ACC112 (cell line): ENCODE measurements around the gene CEP152.
A peak's percentile ranks its signal among the peaks of the same experiment; 100 is the strongest.

Source experiments
- H2AFZ ChIP-seq: fragments of 200-600 bp; sonication (generic); one replicate; pipeline ENCODE4 v1.6.0; 2017; ENCODE audit warnings: antibody characterized with exemption, low read length; ENCODE audit not compliant: unreplicated experiment
- H3K27ac ChIP-seq: fragments of 200-600 bp; sonication (generic); 2 replicates; pipeline ENCODE4 v1.5.1; 2014; ENCODE audit warnings: low read depth, mild to moderate bottlenecking, antibody characterized with exemption, low read length, moderate library complexity
- H3K27me3 ChIP-seq: fragments of 200-600 bp; sonication (generic); 2 replicates; pipeline ENCODE4 v1.6.1; 2014; ENCODE audit warnings: mild to moderate bottlenecking, antibody characterized with exemption, low read length, moderate library complexity, mixed read lengths; ENCODE audit not compliant: insufficient read depth
- H3K36me3 ChIP-seq: fragments of 200-600 bp; sonication (generic); 2 replicates; pipeline ENCODE4 v1.6.1; 2016; ENCODE audit warnings: mild to moderate bottlenecking, antibody characterized with exemption, low read length, moderate library complexity, mixed read lengths; ENCODE audit not compliant: insufficient read depth
- H3K4me1 ChIP-seq: fragments of 200-600 bp; sonication (generic); one replicate; pipeline ENCODE4 v1.6.1; 2016; ENCODE audit warnings: low read length, mixed read lengths; ENCODE audit not compliant: insufficient read depth, unreplicated experiment, control insufficient read depth
- H3K4me3 ChIP-seq: fragments of 200-600 bp; sonication (generic); 2 replicates; pipeline ENCODE4 v1.5.1; 2014; ENCODE audit warnings: mild to moderate bottlenecking, low read depth, low read length
- H3K79me2 ChIP-seq: fragments of 200-600 bp; sonication (generic); one replicate; pipeline ENCODE4 v1.6.0; 2016; ENCODE audit warnings: low read length; ENCODE audit not compliant: control insufficient read depth, unreplicated experiment, insufficient read depth

The CEP152 gene

DNA sequence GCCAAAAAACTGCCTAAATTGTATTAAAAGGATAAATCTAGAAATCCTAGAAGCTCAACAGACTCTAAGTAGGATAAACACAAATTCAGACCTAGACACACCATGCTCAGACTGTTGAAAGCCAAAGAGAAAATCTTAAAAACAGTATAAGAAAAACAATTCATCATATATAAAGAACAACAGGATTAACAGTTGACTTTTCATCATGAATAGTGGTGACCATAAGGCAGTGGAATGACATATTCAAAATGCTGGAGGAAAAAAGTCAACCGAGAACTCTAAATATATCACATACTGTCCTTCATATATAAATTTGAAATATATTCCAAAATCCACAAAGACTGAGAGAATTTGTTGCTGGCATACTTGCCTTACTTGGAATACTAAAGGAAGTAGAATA is 77.3 kb downstream of the CEP152 start:
- no peak overlapping the region for H3K27ac ChIP-seq
- H3K36me3 ChIP-seq, result peaks cover 42% of the 10 kb centered on the region
- H3K4me3 ChIP-seq, result no peak overlapping the region
- H3K4me1 ChIP-seq, result no peaks in the 10 kb centered on the region
- H3K79me2 ChIP-seq, result no peaks in the 10 kb centered on the region
- H2AFZ ChIP-seq, result no peak overlapping the region
- H3K27me3 ChIP-seq, result no peaks in the 10 kb centered on the region

DNA sequence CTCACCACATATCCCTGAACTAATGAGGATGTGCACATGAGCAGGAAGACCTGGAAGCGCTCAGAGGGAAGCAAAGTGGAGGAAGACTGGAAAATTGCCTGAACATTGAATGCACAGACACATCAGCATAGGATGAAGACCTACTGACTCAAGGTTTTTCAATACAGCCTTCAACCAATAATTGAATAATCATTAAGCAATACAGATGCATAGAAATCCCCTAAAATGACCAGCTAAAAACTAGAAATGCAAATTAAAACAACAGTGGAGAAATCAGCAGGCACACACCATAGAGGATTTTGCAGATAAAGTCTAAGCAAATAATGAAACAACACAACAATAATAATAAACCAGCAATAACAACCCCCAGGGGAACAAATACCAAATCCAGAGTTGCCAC is 80.4 kb downstream of the CEP152 start:
- Histone ChIP-seq H3K36me3 (peaks cover 16% of the 10 kb centered on the region), H3K4me1 (no peaks in the 10 kb centered on the region), H3K4me3 (no peak overlapping the region), H2AFZ (no peak overlapping the region), H3K27ac (no peak overlapping the region), H3K27me3 (no peaks in the 10 kb centered on the region), H3K79me2 (no peaks in the 10 kb centered on the region)

DNA sequence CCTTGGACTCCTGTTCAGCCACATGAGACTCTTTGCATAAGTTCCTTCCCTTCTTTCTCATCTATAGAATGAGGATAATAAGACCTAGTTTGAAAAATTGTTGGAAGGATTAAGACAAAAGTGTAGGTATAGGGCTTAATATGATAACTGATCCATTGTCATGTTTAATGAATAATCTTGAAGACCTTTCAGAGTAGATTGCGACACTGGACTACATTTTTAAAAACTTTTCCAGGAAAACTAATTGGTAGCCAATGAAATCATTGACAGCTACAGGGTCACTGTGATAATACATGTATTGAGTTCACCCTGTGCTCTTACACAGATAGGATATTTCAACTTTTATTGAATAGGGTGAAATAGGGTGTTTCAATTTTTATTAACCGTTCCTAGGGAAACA is 86.9 kb downstream of the CEP152 start:
- Histone ChIP-seq H3K4me3 (no peak overlapping the region), H3K36me3 (no peaks in the 10 kb centered on the region; the same call in 1 of the 2 replicates), H3K4me1 (peaks cover 31% of the 10 kb centered on the region), H2AFZ (no peak overlapping the region), H3K79me2 (no peaks in the 10 kb centered on the region), H3K27ac (no peak overlapping the region), H3K27me3 (no peaks in the 10 kb centered on the region)

DNA sequence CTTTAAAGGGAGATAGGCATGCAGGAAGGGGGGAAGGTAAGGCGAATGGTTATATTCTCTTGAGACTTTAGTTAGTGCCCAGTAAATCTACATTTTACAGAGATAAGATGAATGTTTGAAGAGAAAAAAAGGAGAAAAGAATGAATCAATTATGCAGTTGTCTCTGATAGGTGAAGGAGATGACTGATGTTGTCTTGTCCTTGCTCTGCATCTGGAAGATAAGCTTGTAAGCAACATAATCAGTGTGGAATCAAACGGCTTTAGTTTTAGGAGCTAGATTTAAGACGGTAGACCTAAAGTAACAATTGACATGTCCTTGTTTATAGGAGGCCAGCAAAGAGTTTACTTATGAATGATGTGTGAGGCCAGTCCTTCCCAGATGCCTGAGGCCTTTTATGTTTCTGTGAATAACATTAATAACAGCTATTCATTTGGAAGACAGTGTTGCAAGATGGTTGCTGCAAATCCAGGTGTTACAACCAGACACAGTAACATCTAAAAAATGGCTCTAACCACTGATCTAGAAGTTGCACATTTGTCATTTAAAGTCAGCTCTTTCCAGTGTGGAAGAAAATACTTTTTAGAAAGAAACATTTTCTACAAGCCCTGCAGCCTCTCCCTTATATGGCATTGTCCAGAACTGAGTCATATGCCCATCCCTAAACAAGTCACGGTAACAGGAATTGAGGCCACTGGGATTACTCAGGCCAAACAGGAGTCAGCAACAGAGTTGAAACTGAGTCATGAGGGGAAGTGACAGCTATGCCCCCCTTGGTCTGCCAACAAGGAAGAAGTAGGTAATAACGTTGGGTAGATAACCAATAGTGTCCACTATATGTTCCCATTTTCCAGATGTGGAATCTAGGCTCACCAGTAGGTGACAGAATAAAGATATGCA is 87.9 kb downstream of the CEP152 start:
- H2AFZ ChIP-seq, result no peak overlapping the region

DNA sequence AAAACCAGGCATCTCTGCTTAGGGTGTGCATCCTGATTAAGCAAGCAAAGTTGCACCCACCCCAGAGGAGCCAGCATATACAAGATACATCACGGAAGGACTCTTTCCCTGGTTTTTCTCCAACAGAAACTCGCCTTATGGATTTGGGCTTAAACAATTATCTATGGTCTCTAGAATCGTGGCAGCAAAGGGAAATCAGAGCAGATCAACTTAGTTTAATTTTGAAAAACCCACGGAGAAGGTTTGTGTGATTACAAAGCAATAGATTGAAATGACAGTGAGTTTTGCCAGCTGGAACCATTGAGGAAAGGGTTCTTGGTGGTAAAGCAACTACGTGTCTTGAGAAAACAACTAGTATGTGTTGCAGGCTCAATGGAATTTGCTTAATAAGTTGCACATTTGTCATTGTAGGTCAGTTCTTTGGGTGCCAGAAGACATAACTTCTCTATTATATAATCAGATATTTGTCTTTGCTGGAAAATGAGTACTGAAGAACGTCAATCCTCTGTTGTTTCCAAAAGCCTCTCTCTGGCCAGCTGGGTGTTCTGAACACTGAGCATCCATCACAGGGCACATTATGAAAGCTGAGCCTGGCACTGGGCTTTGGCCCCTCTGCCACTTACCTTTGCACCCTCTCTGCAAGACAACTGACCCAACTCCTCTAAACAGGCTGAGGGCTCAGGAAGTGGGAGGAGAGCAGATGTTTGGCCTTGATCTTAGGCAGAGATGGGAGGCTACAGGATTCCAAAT is 89.6 kb downstream of the CEP152 start:
- Histone ChIP-seq H3K4me3 (no peak overlapping the region), H2AFZ (no peak overlapping the region), H3K27ac (no peak overlapping the region), H3K27me3 (no peaks in the 10 kb centered on the region), H3K4me1 (peaks cover 42% of the 10 kb centered on the region), H3K36me3 (peaks cover 6% of the 10 kb centered on the region), H3K79me2 (no peaks in the 10 kb centered on the region)

More for the DNA sequence above, 87.9 kb downstream of the CEP152 start:
- Histone ChIP-seq H3K27me3 (no peaks in the 10 kb centered on the region), H3K27ac (peak overlapping the region; percentile 49), H3K79me2 (no peaks in the 10 kb centered on the region), H3K36me3 (no peaks in the 10 kb centered on the region), H3K4me3 (no peak overlapping the region), H3K4me1 (peaks cover 41% of the 10 kb centered on the region)

DNA sequence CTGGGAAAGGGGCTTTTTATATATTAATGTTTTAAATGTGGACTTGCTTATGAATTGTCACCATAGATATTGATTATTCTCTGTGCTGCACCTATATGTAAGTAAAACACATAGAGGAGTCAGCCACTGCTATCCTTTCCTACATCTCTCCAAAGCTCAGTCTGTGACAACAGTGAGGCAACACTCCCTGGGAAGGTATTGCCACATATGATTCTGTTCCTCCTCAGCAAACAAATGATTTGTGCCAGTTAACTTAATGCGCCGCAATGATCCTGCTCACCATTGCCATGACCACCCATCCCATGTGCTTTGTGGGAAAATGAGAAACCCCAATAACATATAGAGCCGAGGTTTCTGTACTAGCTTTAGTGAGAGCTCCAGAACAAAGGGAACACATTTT is 90.2 kb downstream of the CEP152 start:
- Histone ChIP-seq H3K4me3 (no peak overlapping the region), H3K4me1 (peaks cover 42% of the 10 kb centered on the region), H3K36me3 (peaks cover 9% of the 10 kb centered on the region)

DNA sequence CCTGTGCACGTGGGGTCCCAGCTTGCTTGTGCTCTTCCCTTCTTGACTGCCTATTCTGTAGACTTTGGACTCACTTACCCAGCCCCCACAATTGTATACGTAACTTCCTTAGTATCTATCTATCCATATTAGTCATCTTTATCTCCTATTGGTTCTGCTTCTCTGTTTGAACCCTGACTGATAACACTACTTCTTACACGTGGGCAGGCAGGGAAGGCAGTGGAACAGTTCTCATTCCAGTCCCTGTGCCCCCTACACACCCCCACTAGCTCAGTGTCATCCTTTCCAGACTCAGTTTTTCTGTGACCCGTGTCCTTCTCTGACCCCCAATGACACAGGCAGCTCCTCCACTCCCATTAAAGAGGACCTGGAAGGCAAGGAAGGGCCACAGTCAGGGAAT is 91.2 kb downstream of the CEP152 start:
- no peak overlapping the region for H3K27ac ChIP-seq
- H3K27me3 ChIP-seq, result no peaks in the 10 kb centered on the region
- peaks cover 9% of the 10 kb centered on the region for H3K36me3 ChIP-seq
- H3K79me2 ChIP-seq, result no peaks in the 10 kb centered on the region
- H3K4me3 ChIP-seq, result no peak overlapping the region
- H2AFZ ChIP-seq, result no peak overlapping the region
- H3K4me1 ChIP-seq, result peaks cover 42% of the 10 kb centered on the region

More for the DNA sequence above, 90.2 kb downstream of the CEP152 start:
- H3K79me2 ChIP-seq, result no peaks in the 10 kb centered on the region
- no peak overlapping the region for H2AFZ ChIP-seq
- H3K27me3 ChIP-seq, result no peaks in the 10 kb centered on the region
- no peak overlapping the region for H3K27ac ChIP-seq

DNA sequence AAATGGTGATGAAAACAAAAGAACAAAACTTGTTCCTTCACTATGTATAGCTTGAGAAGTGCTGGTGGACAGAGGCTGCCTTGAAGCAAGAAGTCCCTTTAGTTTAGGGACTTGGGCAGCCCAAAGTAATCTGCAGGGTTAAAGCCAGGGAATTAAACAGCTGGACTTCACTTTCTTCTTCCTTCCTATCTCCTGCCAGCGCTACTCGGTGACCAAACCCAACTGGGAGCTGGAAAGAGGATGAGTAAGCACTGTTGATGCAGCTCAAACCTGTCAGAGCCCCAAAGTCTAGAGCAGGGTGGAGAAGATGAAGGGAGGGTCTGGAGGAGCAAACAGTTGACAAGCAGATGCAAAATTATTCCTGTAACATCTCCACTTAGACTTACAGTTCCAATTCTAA is 92.2 kb downstream of the CEP152 start:
- Histone ChIP-seq H3K36me3 (peaks cover 9% of the 10 kb centered on the region), H3K79me2 (no peaks in the 10 kb centered on the region), H2AFZ (peak overlapping the region; percentile 59), H3K4me3 (no peak overlapping the region), H3K4me1 (peaks cover 38% of the 10 kb centered on the region), H3K27ac (no peak overlapping the region), H3K27me3 (no peaks in the 10 kb centered on the region)

DNA sequence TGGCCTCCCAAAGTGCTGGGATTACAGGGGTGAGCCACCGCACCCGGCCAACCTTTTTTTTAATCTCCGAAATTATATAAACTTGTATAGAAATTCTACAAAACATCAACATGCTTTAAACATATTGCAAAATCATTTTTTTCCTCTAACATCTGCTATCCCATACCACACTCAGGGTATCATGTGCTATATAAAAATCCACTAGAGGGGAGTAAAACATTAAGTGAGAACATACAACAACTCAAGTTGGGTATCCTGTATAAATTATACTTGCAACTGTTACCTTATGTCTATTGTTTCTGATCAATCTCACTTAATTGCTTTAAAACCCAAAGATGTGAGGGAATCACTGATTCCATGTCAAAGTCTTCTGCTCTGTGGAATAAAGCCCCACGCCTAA is 93.4 kb downstream of the CEP152 start:
- Histone ChIP-seq H3K79me2 (no peaks in the 10 kb centered on the region), H3K36me3 (peaks cover 9% of the 10 kb centered on the region), H3K4me1 (peaks cover 26% of the 10 kb centered on the region), H3K27me3 (no peaks in the 10 kb centered on the region), H3K4me3 (no peak overlapping the region), H3K27ac (no peak overlapping the region), H2AFZ (no peak overlapping the region)

DNA sequence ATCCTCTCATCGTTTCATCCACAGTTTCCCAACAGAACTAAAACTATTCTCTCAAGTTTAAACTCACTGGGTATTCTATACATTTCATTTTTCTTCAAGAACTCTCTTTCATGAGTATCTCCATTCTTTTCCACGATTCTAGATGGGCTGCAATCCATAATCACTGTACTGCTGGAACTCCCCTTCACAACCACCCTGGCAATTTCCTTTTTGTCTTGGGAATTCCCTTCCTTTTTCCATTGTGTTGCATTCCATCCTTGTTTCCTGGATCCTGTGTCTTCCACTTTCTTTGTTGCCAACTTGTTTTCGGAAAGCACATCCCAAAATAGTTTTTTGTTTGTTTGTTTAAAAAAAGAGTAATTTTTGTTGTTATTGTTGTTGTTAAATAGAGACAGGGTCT is 98.3 kb downstream of the CEP152 start:
- Histone ChIP-seq H3K27me3 (no peaks in the 10 kb centered on the region), H3K79me2 (no peaks in the 10 kb centered on the region), H3K27ac (no peak overlapping the region), H3K36me3 (peaks cover 9% of the 10 kb centered on the region), H3K4me3 (no peak overlapping the region), H2AFZ (no peak overlapping the region), H3K4me1 (no peaks in the 10 kb centered on the region)
